IPS-18c (cell line): Measurements from ENCODE around the gene KCNQ5.

Experiments
- H3K4me3 ChIP-seq: 2 replicates; pipeline ENCODE4 v1.7.0; 2013; ENCODE audit warnings: low read depth, mild to moderate bottlenecking, low read length, moderate library complexity; ENCODE audit not compliant: insufficient read depth
- H3K9me3 ChIP-seq: one replicate; pipeline ENCODE4 v1.6.1; 2013; ENCODE audit warnings: mild to moderate bottlenecking, low read length, moderate library complexity; ENCODE audit not compliant: control insufficient read depth, insufficient read depth

Gene KCNQ5

GRCh38 chr6:73004231-73004630 lies 382.4 kb downstream of the KCNQ5 start:
- Histone ChIP-seq H3K9me3 (no peaks in the 10 kb centered on the region), H3K4me3 (no peak overlapping the region)

GRCh38 chr6:73004861-73005260 lies 383.0 kb downstream of the KCNQ5 start:
- no peak overlapping the region for H3K4me3 ChIP-seq
- no peaks in the 10 kb centered on the region for H3K9me3 ChIP-seq

- Histone ChIP-seq H3K4me3 (no peak overlapping the region), H3K9me3 (no peaks in the 10 kb centered on the region)
Observed at GRCh38 chr6:73006146-73006545, 384.3 kb downstream of the KCNQ5 start.

GRCh38 chr6:73011945-73012344 lies 390.1 kb downstream of the KCNQ5 start:
- no peaks in the 10 kb centered on the region for H3K9me3 ChIP-seq
- no peak overlapping the region for H3K4me3 ChIP-seq

GRCh38 chr6:73017476-73017875 lies 395.6 kb downstream of the KCNQ5 start:
- no peak overlapping the region for H3K4me3 ChIP-seq
- no peaks in the 10 kb centered on the region for H3K9me3 ChIP-seq

GRCh38 chr6:73024598-73024997 lies 402.7 kb downstream of the KCNQ5 start:
- H3K9me3 ChIP-seq = no peaks in the 10 kb centered on the region
- no peak overlapping the region for H3K4me3 ChIP-seq

- Histone ChIP-seq H3K9me3 (no peaks in the 10 kb centered on the region), H3K4me3 (no peak overlapping the region)
Observed at GRCh38 chr6:73027691-73028090, 405.8 kb downstream of the KCNQ5 start.

- no peaks in the 10 kb centered on the region for H3K9me3 ChIP-seq
- H3K4me3 ChIP-seq = no peak overlapping the region
Observed at GRCh38 chr6:73028124-73028766, 406.4 kb downstream of the KCNQ5 start.

GRCh38 chr6:73028893-73029450 lies 407.1 kb downstream of the KCNQ5 start:
- Histone ChIP-seq H3K4me3 (no peak overlapping the region), H3K9me3 (no peaks in the 10 kb centered on the region)

GRCh38 chr6:73030257-73030656 lies 408.4 kb downstream of the KCNQ5 start:
- H3K9me3 ChIP-seq = no peaks in the 10 kb centered on the region
- H3K4me3 ChIP-seq = no peak overlapping the region

GRCh38 chr6:73030791-73031782 lies 409.2 kb downstream of the KCNQ5 start:
- no peaks in the 10 kb centered on the region for H3K9me3 ChIP-seq
- H3K4me3 ChIP-seq = no peak overlapping the region

GRCh38 chr6:73032586-73032985 lies 410.7 kb downstream of the KCNQ5 start:
- no peak overlapping the region for H3K4me3 ChIP-seq
- H3K9me3 ChIP-seq = no peaks in the 10 kb centered on the region

- no peaks in the 10 kb centered on the region for H3K9me3 ChIP-seq
- no peak overlapping the region for H3K4me3 ChIP-seq
Observed at GRCh38 chr6:73036689-73037088, 414.8 kb downstream of the KCNQ5 start.

GRCh38 chr6:73041051-73041450 lies 419.2 kb downstream of the KCNQ5 start:
- no peaks in the 10 kb centered on the region for H3K9me3 ChIP-seq
- no peak overlapping the region for H3K4me3 ChIP-seq

- Histone ChIP-seq H3K9me3 (no peaks in the 10 kb centered on the region), H3K4me3 (no peak overlapping the region)
Observed at GRCh38 chr6:73042892-73043291, 421.0 kb downstream of the KCNQ5 start.

GRCh38 chr6:73043446-73043845 lies 421.6 kb downstream of the KCNQ5 start:
- Histone ChIP-seq H3K4me3 (no peak overlapping the region), H3K9me3 (no peaks in the 10 kb centered on the region)

- Histone ChIP-seq H3K4me3 (no peak overlapping the region), H3K9me3 (no peaks in the 10 kb centered on the region)
Observed at GRCh38 chr6:73045609-73046008, 423.7 kb downstream of the KCNQ5 start.

GRCh38 chr6:73047801-73048200 lies 425.9 kb downstream of the KCNQ5 start:
- Histone ChIP-seq H3K9me3 (no peaks in the 10 kb centered on the region), H3K4me3 (no peak overlapping the region)
